RPMI8226 (cell line): ENCODE data around the gene NRN1.
A peak's percentile ranks its signal among the peaks of the same experiment; 100 is the strongest.
"Not testable (repeated sequence)": the region's sequence is repeated elsewhere in the genome, so short reads cannot be mapped to it uniquely, and the experiment has no call there.

ENCODE experiments used
- DNase-seq: peaks from one replicate; pipeline ENCODE4 v3.0.0-alpha.2; 2015

NRN1 gene

GRCh38 chr6:6006428-6007365, at the start of gene NRN1:
NRN1 (minus strand) TSS chr6:6006925; CDS start chr6:6006749, 176 bp downstream.
- no peak for DNase-seq

GRCh38 chr6:6052216-6052615, 45.5 kb upstream of the NRN1 start:
- no peak for DNase-seq

- DNase-seq, result no peak
Observed at GRCh38 chr6:6046716-6047115, 40.0 kb upstream of the NRN1 start.

- DNase-seq, result no peak
Observed at GRCh38 chr6:6039946-6040509, 33.3 kb upstream of the NRN1 start.

- no peak for DNase-seq
Observed at GRCh38 chr6:6037179-6037578, 30.5 kb upstream of the NRN1 start.

- DNase-seq, result no peak
Observed at GRCh38 chr6:6033858-6034257, 27.1 kb upstream of the NRN1 start.

GRCh38 chr6:6026513-6027205, 19.9 kb upstream of the NRN1 start:
- DNase-seq, result no peak

GRCh38 chr6:6025736-6026135, 19.0 kb upstream of the NRN1 start:
- no peak for DNase-seq

GRCh38 chr6:6024220-6024619, 17.5 kb upstream of the NRN1 start:
- DNase-seq, result no peak

- DNase-seq, result not testable (repeated sequence)
Observed at GRCh38 chr6:6022841-6023240, 16.1 kb upstream of the NRN1 start.

GRCh38 chr6:6008648-6009421, 2.1 kb upstream of the NRN1 start:
- peak; percentile 64 for DNase-seq

- DNase-seq, result peak; percentile 25
Observed at GRCh38 chr6:6008089-6008647, 1.4 kb upstream of the NRN1 start.

- peak; percentile 76 for DNase-seq
Observed at GRCh38 chr6:6007366-6008088, 802 bp upstream of the NRN1 start.

GRCh38 chr6:6006006-6006427, 708 bp downstream of the NRN1 start:
- no peak for DNase-seq

GRCh38 chr6:6005051-6006005, 1.4 kb downstream of the NRN1 start:
- DNase-seq, result no peak

GRCh38 chr6:6004390-6004995, 2.2 kb downstream of the NRN1 start:
- DNase-seq, result no peak

- no peak for DNase-seq
Observed at GRCh38 chr6:6003621-6004366, 2.9 kb downstream of the NRN1 start.

GRCh38 chr6:6002848-6003620, 3.7 kb downstream of the NRN1 start:
- no peak for DNase-seq
